GM19468 (cell line): Measurements from ENCODE around the gene TC2N.

ENCODE experiments used
- ATAC-seq: cut with Tn5 transposase; IDR thresholded peaks from one replicate; pipeline ENCODE4 v1.9.1; 2021; ENCODE audit warnings: mild to moderate bottlenecking, moderate library complexity, moderate number of reproducible peaks; ENCODE audit not compliant: unreplicated experiment; ENCODE audit errors: extremely low read depth

TC2N gene

GRCh38 chr14:91731018-91731417 is 136.3 kb downstream of the TC2N start:
- no peak for ATAC-seq

- no peak for ATAC-seq
Measured at GRCh38 chr14:91729756-91730155, 137.6 kb downstream of the TC2N start.
